Brain microvascular endothelial cell (primary cell): Measurements from ENCODE around the gene ANKRD49.
A peak's percentile ranks its signal among the peaks of the same experiment; 100 is the strongest.

Source experiments
- DNase-seq: peaks from one replicate; pipeline ENCODE4 v3.0.0-alpha.2; 2020
- H3K27ac ChIP-seq: fragments of 250-450 bp; sonication (Bioruptor Pico); 2 replicates; pipeline ENCODE4 v1.5.1; 2020; ENCODE audit warnings: mild to moderate bottlenecking, moderate library complexity
- H3K27me3 ChIP-seq: fragments of 250-450 bp; sonication (Bioruptor Pico); replicated peaks from 2 replicates; pipeline ENCODE4 v1.5.1; 2020; ENCODE audit warnings: mild to moderate bottlenecking
- H3K36me3 ChIP-seq: fragments of 250-450 bp; sonication (Bioruptor Pico); replicated peaks from 2 replicates; pipeline ENCODE4 v1.5.1; 2020; ENCODE audit warnings: mild to moderate bottlenecking
- H3K4me3 ChIP-seq: 2 replicates; pipeline ENCODE4 v1.5.1; 2011; ENCODE audit warnings: low read depth, mild to moderate bottlenecking, control low read depth, low read length, moderate library complexity
- in situ Hi-C: cut with HindIII; loops from 2 replicates; pipeline ENCODE4 v1.10.0; 2017; ENCODE audit warnings: low sequenced_read_pairs, low pct_ligation_motif_present
- TF ChIP-seq, protein P1 (sequence below): IDR thresholded peaks from 2 replicates; pipeline ENCODE4 v1.5.1; 2011; ENCODE audit warnings: low read depth, mild to moderate bottlenecking, moderate library complexity, low read length, control low read depth, inconsistent platforms; ENCODE audit errors: missing control alignments

ANKRD49 gene

DNA sequence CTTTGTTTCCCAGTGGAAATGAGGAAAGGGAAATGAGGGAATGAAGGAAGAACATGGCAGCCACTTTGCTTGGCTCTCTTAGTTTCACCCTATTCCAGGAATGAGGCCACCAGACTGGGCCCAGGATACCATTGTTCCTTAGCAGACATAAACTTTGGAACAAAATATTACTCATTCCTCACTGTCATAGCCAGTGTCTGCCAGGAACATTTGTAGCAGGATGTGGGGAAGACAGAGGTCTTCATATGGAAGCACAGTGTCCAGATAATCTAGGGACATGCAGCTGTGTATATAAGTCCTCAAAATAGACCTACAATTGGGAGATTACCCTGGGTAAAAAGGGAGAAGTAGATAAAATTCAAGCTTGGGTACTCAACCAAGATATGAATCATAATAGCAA is 34.8 kb downstream of the ANKRD49 start:
- H3K36me3 ChIP-seq: no peaks in the 10 kb centered on the region
- DNase-seq: peak; percentile 49
- TF ChIP-seq, protein P1, sequence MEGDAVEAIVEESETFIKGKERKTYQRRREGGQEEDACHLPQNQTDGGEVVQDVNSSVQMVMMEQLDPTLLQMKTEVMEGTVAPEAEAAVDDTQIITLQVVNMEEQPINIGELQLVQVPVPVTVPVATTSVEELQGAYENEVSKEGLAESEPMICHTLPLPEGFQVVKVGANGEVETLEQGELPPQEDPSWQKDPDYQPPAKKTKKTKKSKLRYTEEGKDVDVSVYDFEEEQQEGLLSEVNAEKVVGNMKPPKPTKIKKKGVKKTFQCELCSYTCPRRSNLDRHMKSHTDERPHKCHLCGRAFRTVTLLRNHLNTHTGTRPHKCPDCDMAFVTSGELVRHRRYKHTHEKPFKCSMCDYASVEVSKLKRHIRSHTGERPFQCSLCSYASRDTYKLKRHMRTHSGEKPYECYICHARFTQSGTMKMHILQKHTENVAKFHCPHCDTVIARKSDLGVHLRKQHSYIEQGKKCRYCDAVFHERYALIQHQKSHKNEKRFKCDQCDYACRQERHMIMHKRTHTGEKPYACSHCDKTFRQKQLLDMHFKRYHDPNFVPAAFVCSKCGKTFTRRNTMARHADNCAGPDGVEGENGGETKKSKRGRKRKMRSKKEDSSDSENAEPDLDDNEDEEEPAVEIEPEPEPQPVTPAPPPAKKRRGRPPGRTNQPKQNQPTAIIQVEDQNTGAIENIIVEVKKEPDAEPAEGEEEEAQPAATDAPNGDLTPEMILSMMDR: no peak
- H3K27ac ChIP-seq: peak overlapping the region; percentile 23
- in situ Hi-C loops: no loop called here
- no peak overlapping the region for H3K4me3 ChIP-seq
- H3K27me3 ChIP-seq: no peaks in the 10 kb centered on the region

DNA sequence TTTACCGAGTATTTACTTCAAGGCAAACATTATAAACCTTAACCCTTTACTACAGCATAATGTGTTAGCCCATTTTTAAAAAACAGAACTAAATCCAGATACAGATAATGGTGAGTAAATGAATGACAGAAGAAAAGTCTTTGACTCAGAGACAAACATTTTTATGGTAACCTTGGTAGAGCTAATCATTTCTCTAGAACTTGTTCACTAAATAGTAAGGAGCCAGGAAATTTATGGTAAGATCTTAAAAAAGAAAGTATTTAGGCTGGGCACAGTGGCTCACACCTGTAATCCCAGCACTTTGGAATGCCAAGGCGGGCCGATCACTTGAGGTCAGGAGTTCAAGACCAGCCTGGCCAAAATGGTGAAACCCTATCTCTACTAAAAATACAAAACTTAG is 38.4 kb downstream of the ANKRD49 start:
- H3K36me3 ChIP-seq: no peaks in the 10 kb centered on the region
- TF ChIP-seq, protein P1: no peak
- H3K27me3 ChIP-seq: no peaks in the 10 kb centered on the region
- no peak overlapping the region for H3K27ac ChIP-seq
- in situ Hi-C loops: no loop called here
- no peak overlapping the region for H3K4me3 ChIP-seq
- no peak for DNase-seq

DNA sequence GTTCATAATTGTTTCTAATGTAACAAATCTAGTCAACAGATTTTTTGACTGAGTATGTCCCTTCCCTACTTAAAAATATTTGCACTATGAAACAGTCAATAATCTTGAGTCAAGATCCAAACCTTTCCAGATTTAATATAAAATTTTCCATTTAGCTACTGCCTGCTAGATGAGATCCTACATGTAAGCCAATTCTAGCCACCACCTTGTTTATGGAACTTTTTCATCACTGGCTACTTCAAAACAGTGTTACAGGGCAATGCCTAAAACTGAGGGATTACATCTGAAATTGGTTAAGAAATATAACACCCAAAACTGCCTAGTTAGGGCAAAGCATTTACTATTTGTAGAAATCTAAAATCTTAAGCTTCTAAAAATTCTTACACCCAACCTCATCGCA is 39.4 kb downstream of the ANKRD49 start:
- in situ Hi-C loops: no loop called here

DNA sequence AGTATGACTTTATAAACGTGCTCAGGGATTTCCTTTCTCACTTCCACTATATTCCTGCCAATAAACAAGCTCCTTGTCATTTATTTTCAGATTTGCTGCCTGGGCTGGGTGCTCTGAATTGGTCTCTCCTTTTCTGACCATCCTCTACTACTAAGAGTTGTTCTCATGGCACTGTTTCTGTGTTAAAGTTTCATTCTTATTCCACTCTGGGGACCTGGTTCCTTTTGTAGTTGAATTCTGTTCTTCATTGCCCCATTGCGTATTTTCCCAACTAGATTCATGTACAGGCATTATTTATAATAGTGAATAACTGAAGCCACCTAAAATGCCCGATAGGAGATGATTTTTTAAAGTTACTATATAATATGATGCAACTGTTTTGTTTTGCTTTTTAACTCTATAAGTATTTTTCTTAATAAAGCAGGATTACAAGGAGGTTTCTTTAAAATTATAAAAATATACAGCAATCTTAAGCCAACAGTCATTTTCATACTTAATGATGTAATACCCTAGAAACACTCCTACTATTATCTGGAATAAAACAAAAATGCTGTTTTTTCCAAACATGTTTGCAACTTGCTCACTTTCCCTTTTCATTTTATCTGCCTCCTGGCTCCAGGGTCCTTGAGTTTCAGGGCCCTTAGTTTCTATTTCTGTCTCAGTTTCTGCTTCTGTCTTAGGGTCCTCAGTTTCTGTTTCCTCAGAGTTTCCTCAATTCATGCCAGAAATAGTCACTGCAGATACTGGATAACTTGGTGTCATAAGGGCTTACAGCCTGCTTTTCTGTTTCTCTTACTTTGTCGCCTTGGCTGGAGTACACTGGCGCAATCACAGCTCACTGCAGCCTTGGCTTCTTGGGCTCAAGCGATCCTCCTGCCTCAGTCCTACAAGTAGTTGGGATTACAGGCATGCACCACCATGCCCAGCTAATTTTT is 40.2 kb downstream of the ANKRD49 start:
- TF ChIP-seq, protein P1: no peak
- Histone ChIP-seq H3K27ac (no peak overlapping the region), H3K4me3 (no peak overlapping the region), H3K27me3 (no peaks in the 10 kb centered on the region), H3K36me3 (no peaks in the 10 kb centered on the region)
- in situ Hi-C loops: no loop called here
- no peak for DNase-seq

More for the DNA sequence above, 39.4 kb downstream of the ANKRD49 start:
- Histone ChIP-seq H3K27me3 (no peaks in the 10 kb centered on the region), H3K27ac (no peak overlapping the region), H3K36me3 (no peaks in the 10 kb centered on the region), H3K4me3 (no peak overlapping the region)
- TF ChIP-seq, protein P1: no peak
- DNase-seq: no peak

DNA sequence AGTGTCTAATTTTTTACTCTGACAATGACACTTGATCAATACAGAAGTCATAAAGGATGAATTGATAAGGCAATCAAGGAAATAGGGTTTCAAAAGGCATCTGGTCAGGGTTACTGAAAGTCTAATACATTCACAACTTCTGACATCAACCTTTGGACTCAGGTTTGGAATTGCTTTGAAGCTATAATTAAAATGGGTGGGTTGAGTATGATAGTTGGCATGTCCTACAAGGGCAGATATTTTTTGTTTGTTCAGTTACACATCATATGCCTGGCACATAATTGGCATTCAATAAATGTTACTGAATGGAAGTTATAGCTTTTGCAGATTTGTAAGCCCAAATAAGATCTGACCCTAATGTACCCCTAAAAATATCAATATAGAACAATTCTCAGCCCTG is 42.6 kb downstream of the ANKRD49 start:
- TF ChIP-seq, protein P1: no peak
- DNase-seq: no peak
- H3K36me3 ChIP-seq: no peaks in the 10 kb centered on the region
- in situ Hi-C loops: no loop called here
- no peaks in the 10 kb centered on the region for H3K27me3 ChIP-seq
- no peak overlapping the region for H3K4me3 ChIP-seq
- no peak overlapping the region for H3K27ac ChIP-seq
